OCI-LY3 (cell line): ENCODE measurements around the gene DRC3.

Experiments used
- H2AFZ ChIP-seq: fragments of 200-600, 300-600 bp; shearing (Covaris generic); 2 replicates; pipeline ENCODE4 v1.6.0; 2014; ENCODE audit warnings: antibody characterized with exemption, low read depth, low read length
- H3K27ac ChIP-seq: fragments of 200-600, 300-600 bp; sonication (generic); 2 replicates; pipeline ENCODE4 v1.5.1; 2014; ENCODE audit warnings: mild to moderate bottlenecking, low read length, moderate library complexity, mixed read lengths
- H3K27me3 ChIP-seq: fragments of 200-600, 300-600 bp; sonication (generic); 2 replicates; pipeline ENCODE4 v1.6.1; 2014; ENCODE audit warnings: low read depth, low read length, mixed read lengths
- H3K36me3 ChIP-seq: fragments of 200-600, 300-600 bp; sonication (generic); replicated peaks from 2 replicates; pipeline ENCODE3; 2014; ENCODE audit warnings: low read depth, low read length, mixed read lengths
- H3K4me1 ChIP-seq: fragments of 300-600, 200-600 bp; sonication (generic); 2 replicates; pipeline ENCODE4 v1.6.1; 2014; ENCODE audit warnings: low read length, mixed read lengths
- H3K4me2 ChIP-seq: fragments of 200-600, 300-600 bp; sonication (generic); 2 replicates; pipeline ENCODE4 v1.6.1; 2014; ENCODE audit warnings: low read length, mixed read lengths
- H3K4me3 ChIP-seq: fragments of 300-600, 200-600 bp; sonication (generic); 2 replicates; pipeline ENCODE4 v1.5.1; 2014; ENCODE audit warnings: antibody characterized with exemption, mild to moderate bottlenecking, low read length, moderate library complexity
- H3K79me2 ChIP-seq: fragments of 300-600, 200-600 bp; shearing (Covaris generic); 2 replicates; pipeline ENCODE4 v1.6.1; 2014; ENCODE audit warnings: mild to moderate bottlenecking, low read length, mixed read lengths
- H3K9ac ChIP-seq: fragments of 300-600, 200-600 bp; shearing (Covaris generic); 2 replicates; pipeline ENCODE4 v1.6.0; 2014; ENCODE audit warnings: mild to moderate bottlenecking, low read length, moderate library complexity
- H3K9me3 ChIP-seq: fragments of 200-600, 300-600 bp; shearing (Covaris generic); 2 replicates; pipeline ENCODE4 v1.6.1; 2014; ENCODE audit warnings: low read length, mixed read lengths; ENCODE audit not compliant: insufficient read depth
- H4K20me1 ChIP-seq: fragments of 200-600, 300-600 bp; sonication (generic); 2 replicates; pipeline ENCODE4 v1.6.1; 2016; ENCODE audit warnings: low read length, mixed read lengths; ENCODE audit not compliant: insufficient read depth
- EZH2phosphoT487 ChIP-seq: fragments of 200-600 bp; shearing (Covaris generic); IDR thresholded peaks from 2 replicates; pipeline ENCODE4 v1.6.1; 2018; ENCODE audit warnings: antibody characterized with exemption, mixed run types, low read depth
- TF ChIP-seq, protein P1 (sequence below): fragments of 200-600, 300-600 bp; sonication (generic); IDR thresholded peaks from 2 replicates; pipeline ENCODE4 v1.5.1; 2014; ENCODE audit warnings: antibody characterized with exemption, low read length, low read depth

The DRC3 gene

DNA sequence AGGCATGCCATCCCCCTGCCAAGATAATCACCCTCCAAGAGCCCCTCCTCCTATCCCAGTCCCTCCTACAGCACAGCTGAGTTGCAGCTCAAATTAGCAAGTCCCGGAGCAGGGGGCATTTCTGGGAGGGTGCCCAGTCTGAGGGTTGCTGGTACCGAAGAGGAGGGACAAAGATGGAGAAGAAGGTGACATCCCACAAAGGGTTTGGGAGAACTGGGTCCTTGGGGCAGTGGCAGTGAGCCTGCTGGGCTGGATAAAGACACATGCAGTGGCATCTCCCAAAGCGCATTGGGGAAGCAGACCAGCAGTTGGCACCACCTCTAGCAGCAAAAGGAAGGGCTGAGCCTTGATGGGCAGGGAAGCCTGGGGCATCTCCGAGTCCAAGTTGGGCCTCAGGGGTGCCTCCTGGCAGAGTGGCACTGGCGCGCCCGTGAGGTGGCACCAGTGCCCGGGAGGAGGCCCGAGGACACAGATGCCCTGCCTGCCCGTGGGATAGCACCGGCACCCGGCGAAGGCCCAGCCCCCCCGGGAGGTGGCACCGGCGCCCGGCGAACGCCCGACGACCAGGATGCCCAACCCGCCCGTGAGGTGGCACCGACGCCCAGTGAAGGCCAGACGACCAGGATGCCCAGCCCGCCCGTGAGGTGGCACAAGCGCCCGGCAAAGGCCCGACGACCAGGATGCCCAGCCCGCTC lies 1.1 kb upstream of the DRC3 start:
- Histone ChIP-seq H2AFZ (no peak overlapping the region), H3K27ac (no peak overlapping the region)
- TF ChIP-seq, protein P1, sequence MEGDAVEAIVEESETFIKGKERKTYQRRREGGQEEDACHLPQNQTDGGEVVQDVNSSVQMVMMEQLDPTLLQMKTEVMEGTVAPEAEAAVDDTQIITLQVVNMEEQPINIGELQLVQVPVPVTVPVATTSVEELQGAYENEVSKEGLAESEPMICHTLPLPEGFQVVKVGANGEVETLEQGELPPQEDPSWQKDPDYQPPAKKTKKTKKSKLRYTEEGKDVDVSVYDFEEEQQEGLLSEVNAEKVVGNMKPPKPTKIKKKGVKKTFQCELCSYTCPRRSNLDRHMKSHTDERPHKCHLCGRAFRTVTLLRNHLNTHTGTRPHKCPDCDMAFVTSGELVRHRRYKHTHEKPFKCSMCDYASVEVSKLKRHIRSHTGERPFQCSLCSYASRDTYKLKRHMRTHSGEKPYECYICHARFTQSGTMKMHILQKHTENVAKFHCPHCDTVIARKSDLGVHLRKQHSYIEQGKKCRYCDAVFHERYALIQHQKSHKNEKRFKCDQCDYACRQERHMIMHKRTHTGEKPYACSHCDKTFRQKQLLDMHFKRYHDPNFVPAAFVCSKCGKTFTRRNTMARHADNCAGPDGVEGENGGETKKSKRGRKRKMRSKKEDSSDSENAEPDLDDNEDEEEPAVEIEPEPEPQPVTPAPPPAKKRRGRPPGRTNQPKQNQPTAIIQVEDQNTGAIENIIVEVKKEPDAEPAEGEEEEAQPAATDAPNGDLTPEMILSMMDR = no peak
- TF ChIP-seq EZH2phosphoT487 = no peak

GRCh38 chr17:17972952-17973254 lies 241 bp downstream of the DRC3 start:
- Histone ChIP-seq H3K4me3 (peak overlapping the region; percentile 73), H3K79me2 (no peaks in the 10 kb centered on the region), H3K4me2 (peak overlapping the region; percentile 59), H2AFZ (no peak overlapping the region), H3K9me3 (no peaks in the 10 kb centered on the region), H3K27me3 (no peaks in the 10 kb centered on the region), H4K20me1 (no peaks in the 10 kb centered on the region), H3K27ac (no peak overlapping the region), H3K4me1 (0 out of 2 replicates have a peak, but pooled peaks cover 2% of the 10 kb centered on the region), H3K36me3 (no peaks in the 10 kb centered on the region), H3K9ac (no peak overlapping the region)
- no peak for TF ChIP-seq EZH2phosphoT487
- TF ChIP-seq, protein P1 = no peak

More for the DNA sequence above, 1.1 kb upstream of the DRC3 start:
- Histone ChIP-seq H3K4me3 (peak overlapping the region; percentile 76), H4K20me1 (no peaks in the 10 kb centered on the region), H3K4me1 (peaks cover 3% of the 10 kb centered on the region), H3K9me3 (no peaks in the 10 kb centered on the region), H3K79me2 (no peaks in the 10 kb centered on the region), H3K4me2 (peak overlapping the region; percentile 49), H3K9ac (0 out of 2 replicates have a peak overlapping the region, but pooled peaks have one; percentile 32), H3K27me3 (no peaks in the 10 kb centered on the region), H3K36me3 (no peaks in the 10 kb centered on the region)

DNA sequence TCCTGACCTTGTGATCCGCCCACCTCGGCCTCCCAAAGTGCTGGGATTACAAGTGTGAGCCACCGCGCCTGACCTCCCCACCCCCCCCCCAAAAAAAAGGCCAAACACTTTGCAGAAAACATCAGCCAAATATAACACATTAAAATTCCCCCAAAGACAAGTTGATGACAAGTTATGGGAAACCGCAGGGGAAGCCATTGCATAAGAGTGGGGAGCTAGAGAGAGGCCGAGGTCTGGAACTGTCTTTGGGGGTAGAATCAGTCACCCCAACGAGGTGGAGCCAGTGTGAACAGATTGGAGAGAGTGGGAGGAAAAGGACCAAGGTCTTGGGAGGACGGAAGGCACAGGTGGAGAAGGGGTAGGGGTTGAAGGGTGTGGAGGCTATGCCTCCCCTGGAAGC lies 2.8 kb downstream of the DRC3 start:
- no peaks in the 10 kb centered on the region for H3K79me2 ChIP-seq
- TF ChIP-seq, protein P1 = no peak
- TF ChIP-seq EZH2phosphoT487 = no peak
- no peaks in the 10 kb centered on the region for H3K9me3 ChIP-seq
- no peak overlapping the region for H3K4me2 ChIP-seq
- H3K27me3 ChIP-seq = no peaks in the 10 kb centered on the region
- no peak overlapping the region for H3K9ac ChIP-seq
- no peak overlapping the region for H3K27ac ChIP-seq
- H2AFZ ChIP-seq = no peak overlapping the region
- H3K4me1 ChIP-seq = 0 out of 2 replicates have a peak, but pooled peaks cover 2% of the 10 kb centered on the region
- H4K20me1 ChIP-seq = no peaks in the 10 kb centered on the region
- no peaks in the 10 kb centered on the region for H3K36me3 ChIP-seq
- no peak overlapping the region for H3K4me3 ChIP-seq

- H3K9ac ChIP-seq = no peak overlapping the region
Observed at GRCh38 chr17:17976931-17977570, 4.4 kb downstream of the DRC3 start.

More at GRCh38 chr17:17976931-17977570, 4.4 kb downstream of the DRC3 start:
- H3K4me2 ChIP-seq = no peak overlapping the region
- H3K4me1 ChIP-seq = no peaks in the 10 kb centered on the region
- no peaks in the 10 kb centered on the region for H3K36me3 ChIP-seq
- TF ChIP-seq, protein P1 = no peak
- TF ChIP-seq EZH2phosphoT487 = no peak
- no peak overlapping the region for H3K4me3 ChIP-seq
- no peaks in the 10 kb centered on the region for H3K79me2 ChIP-seq
- no peaks in the 10 kb centered on the region for H4K20me1 ChIP-seq
- H3K27ac ChIP-seq = no peak overlapping the region
- no peak overlapping the region for H2AFZ ChIP-seq
- no peaks in the 10 kb centered on the region for H3K27me3 ChIP-seq
- H3K9me3 ChIP-seq = no peaks in the 10 kb centered on the region
